HCEC 1CT (cell line): ENCODE measurements around the gene ADAMTSL5.
"Not testable (repeated sequence)": the region's sequence is repeated elsewhere in the genome, so short reads cannot be mapped to it uniquely, and the experiment has no call there.

Experiments used
- DNase-seq: peaks from one replicate; pipeline ENCODE4 v3.0.0-alpha.2; 2017

Gene ADAMTSL5

GRCh38 chr19:1477056-1477455 lies 35.8 kb downstream of the ADAMTSL5 start:
- not testable (repeated sequence) for DNase-seq

GRCh38 chr19:1475751-1476437 lies 36.9 kb downstream of the ADAMTSL5 start:
- no peak for DNase-seq

DNA sequence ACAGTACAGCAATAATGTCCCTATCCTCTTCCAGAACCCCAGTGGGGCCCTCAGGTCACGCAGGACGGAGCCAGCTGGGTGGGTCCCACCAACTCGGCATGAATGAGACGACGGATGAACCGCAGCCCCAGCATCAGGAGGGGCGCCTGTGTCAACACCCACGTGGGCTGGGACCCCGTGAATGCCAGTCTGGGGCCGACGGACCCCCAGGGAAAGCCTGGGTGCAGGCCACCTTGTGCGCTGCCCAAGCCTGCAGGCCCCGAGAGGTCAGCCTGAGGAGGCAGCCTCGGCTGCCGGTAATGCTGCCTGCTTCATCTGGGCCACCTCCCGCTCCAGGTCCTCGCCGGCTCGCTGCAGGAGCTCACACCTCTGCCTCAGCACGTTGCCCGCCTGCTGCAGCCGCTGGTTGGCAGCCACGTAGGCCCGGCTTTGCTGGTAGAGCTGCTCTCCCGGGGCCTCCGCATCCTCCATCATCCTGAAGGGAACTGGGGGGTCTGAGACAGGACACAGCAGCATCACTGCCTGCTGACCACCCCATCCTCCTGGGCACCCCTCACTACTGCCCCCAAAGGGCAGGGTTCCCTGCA lies 38.0 kb downstream of the ADAMTSL5 start:
- DNase-seq: no peak

DNA sequence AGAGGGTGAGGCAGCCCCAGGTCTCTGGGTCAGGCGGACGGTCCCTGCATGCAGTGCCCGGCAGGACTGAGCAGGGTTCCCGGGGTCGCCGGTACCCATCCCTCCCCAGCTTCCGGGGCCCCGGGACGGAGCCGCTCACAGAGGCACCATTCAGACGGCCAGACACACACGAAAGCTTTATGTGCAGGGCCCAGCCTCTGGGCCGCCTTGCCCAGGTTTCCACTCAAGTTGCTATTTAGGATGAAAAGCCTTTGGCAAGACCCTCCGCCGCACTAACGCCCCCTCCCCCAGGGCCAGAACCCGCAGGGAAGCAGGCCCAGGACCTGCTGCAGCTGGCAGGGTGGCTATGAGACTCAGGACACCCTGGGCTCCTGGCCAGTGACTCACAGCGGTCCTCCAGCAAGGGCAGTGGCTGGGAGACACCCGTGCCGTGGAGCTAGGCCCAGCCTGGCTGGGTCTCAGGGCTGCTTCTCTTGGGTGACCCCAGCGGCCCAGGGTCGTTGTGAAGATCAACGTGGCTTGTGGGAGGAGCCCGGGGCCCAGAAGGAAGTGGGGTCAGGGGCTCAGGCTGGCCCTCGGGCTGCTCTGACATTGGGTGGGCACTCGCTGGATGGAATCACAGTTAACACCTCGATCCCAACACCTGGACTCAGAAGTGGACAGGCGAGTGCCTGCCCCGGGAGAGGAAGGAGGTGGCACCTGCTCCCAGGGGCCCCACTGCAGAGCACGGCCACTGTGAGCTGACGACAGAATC lies 38.6 kb downstream of the ADAMTSL5 start:
- DNase-seq: peak; percentile 5

DNA sequence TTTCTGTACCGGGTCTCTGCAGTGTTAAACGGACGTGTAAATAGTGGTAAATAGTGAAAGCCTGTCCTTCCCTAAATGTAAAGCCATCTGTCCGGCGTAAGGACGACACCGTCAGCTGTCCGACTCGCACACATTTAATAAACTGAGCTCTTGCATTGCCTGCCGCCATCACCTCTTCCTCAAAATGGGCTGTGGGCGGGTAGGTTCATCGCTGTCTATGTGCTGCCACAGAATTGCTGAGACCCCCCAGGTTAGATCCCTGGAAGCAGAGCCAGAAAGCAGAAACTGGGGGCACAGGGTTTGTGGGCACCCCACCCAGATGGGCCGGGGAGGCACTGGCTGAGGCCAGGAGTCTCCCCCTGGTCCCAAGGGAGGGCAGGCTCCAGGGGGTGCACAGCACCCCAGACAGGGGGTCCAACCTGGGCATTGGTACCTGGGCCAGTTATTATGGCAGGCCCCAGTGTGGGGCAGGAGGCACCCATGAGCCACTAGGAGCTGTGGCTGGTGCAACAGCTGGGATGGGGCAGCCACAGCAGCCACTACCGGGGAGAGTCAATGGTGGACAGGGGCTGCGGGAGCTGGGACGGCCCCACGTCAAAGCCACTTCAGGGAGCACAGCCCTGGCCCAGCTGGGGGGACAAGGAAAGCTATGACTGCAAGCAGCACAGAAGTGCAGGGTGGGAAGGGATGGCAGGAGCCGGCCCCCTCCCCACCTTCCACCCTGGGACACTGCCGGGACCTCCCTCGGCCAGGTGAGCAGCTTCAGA lies 39.6 kb downstream of the ADAMTSL5 start:
- DNase-seq: no peak

GRCh38 chr19:1472231-1473084 lies 40.4 kb downstream of the ADAMTSL5 start:
- peak; percentile 0 for DNase-seq

GRCh38 chr19:1471515-1472160 lies 41.2 kb downstream of the ADAMTSL5 start:
- no peak for DNase-seq

- no peak for DNase-seq
Measured at GRCh38 chr19:1471010-1471514, 41.8 kb downstream of the ADAMTSL5 start.

DNA sequence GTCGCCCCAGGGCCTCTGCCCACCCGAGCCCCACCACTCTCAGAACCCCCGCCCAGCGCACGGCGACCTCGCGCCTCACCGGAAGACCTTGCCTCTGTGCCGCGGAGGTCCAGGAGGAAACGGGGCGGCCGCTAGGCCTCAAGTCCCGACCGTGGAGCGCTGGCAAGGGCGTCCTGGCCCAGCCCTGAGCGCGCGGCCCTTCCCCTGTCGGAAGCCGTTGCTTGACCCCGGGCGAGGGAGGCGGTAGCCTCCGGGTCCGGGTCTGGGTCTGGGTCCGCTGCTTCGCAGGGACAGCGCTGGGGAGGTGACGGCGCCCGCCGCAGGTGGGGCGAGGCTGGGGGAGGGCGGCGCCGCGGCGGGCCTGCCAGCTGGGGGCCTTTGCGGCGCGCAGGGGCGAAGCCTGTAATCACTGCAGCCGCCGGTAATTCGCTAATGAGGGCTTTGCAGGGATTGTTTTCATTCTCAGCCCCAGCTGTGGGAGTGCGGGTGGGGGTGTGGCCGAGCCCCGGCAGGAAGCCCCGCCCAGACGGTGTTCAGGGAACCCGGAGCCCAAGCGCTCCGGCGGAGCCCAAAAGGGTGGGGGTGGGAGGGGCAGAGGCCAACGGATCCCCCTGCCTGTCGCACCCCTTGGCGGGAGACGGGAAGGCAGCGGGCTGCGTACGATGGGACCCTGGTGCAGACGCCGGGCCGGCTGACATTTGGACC lies 42.4 kb downstream of the ADAMTSL5 start:
- DNase-seq: peak; percentile 0

DNA sequence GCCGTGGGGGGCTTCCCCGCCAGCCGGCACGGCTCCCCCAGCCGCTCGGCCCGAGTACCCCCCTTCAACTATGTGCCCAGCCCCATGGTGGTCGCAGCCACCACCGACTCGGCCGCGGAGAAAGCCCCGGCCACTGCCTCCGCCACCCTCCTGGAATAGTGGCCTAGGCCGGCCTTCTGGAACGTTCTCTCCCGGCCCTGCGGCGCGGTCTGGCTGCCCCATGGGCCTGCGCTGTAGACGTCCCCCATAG lies 42.8 kb downstream of the ADAMTSL5 start:
- no peak for DNase-seq

DNA sequence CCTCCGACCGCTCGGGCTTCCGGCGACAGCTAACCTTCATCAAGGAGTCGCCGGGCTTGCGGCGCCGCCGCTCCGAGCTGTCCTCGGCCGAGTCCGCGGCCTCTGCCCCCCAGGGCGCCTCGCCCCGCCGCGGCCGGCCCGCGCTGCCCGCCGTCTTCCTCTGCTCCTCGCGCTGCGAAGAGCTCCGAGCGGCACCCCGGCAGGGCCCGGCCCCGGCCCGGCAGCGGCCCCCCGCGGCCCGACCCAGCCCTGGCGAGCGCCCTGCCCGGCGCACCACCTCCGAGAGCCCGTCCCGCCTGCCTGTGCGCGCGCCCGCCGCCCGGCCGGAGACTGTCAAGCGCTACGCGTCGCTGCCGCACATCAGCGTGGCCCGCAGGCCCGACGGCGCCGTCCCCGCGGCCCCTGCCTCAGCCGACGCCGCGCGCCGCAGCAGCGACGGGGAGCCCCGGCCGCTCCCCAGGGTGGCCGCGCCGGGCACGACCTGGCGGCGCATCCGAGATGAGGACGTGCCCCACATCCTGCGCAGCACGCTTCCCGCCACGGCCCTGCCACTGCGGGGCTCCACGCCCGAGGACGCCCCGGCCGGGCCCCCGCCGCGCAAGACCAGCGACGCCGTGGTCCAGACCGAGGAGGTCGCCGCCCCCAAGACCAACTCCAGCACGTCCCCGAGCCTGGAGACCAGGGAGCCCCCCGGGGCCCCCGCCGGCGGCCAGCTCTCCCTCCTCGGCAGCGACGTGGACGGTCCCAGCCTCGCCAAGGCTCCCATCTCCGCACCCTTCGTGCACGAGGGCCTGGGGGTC lies 43.4 kb downstream of the ADAMTSL5 start:
- DNase-seq: no peak

- no peak for DNase-seq
Measured at GRCh38 chr19:1468821-1469254, 44.0 kb downstream of the ADAMTSL5 start.

- DNase-seq: no peak
Measured at GRCh38 chr19:1468274-1468820, 44.5 kb downstream of the ADAMTSL5 start.

DNA sequence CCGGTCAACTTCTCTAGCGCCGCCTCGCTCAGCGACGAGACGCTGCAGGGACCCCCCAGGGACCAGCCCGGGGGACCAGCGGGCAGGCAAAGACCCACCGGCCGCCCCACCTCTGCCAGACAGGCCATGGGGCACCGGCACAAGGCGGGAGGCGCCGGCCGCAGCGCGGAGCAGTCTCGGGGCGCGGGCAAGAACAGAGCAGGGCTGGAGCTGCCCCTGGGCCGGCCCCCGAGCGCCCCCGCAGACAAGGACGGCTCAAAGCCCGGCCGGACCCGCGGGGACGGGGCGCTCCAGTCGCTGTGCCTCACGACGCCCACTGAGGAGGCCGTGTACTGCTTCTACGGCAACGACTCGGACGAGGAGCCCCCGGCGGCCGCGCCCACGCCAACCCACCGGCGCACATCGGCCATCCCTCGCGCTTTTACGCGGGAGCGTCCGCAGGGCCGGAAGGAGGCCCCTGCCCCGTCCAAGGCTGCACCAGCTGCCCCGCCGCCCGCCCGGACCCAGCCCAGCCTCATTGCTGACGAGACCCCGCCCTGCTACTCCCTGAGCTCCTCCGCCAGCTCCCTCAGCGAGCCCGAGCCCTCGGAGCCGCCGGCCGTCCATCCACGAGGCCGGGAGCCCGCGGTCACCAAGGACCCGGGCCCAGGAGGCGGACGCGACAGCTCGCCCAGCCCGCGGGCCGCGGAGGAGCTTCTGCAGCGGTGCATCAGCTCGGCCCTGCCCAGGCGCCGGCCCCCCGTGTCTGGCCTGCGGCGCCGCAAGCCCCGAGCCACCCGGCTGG lies 45.1 kb downstream of the ADAMTSL5 start:
- no peak for DNase-seq

DNA sequence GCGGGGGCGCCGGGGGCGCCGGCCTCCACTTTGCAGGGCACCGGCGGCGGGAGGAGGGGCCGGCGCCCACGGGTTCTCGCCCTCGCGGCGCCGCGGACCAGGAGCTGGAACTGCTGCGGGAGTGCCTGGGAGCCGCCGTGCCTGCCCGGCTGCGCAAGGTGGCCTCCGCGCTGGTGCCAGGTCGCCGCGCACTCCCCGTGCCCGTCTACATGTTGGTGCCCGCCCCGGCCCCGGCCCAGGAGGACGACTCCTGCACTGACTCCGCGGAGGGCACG lies 45.7 kb downstream of the ADAMTSL5 start:
- DNase-seq: no peak

- no peak for DNase-seq
Measured at GRCh38 chr19:1466461-1467214, 46.2 kb downstream of the ADAMTSL5 start.

DNA sequence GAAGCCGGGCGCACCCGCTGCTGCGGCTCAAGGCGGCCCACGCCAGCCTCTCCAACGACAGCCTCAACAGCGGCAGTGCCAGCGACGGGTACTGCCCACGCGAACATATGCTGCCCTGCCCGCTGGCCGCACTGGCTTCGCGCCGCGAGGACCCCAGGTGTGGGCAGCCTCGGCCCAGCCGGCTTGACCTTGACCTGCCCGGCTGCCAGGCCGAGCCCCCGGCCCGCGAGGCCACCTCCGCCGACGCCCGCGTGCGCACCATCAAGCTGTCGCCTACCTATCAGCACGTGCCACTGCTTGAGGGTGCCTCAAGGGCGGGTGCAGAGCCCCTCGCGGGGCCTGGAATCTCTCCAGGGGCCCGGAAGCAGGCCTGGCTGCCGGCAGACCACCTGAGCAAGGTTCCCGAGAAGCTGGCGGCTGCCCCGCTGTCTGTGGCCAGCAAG lies 46.8 kb downstream of the ADAMTSL5 start:
- DNase-seq: no peak

DNA sequence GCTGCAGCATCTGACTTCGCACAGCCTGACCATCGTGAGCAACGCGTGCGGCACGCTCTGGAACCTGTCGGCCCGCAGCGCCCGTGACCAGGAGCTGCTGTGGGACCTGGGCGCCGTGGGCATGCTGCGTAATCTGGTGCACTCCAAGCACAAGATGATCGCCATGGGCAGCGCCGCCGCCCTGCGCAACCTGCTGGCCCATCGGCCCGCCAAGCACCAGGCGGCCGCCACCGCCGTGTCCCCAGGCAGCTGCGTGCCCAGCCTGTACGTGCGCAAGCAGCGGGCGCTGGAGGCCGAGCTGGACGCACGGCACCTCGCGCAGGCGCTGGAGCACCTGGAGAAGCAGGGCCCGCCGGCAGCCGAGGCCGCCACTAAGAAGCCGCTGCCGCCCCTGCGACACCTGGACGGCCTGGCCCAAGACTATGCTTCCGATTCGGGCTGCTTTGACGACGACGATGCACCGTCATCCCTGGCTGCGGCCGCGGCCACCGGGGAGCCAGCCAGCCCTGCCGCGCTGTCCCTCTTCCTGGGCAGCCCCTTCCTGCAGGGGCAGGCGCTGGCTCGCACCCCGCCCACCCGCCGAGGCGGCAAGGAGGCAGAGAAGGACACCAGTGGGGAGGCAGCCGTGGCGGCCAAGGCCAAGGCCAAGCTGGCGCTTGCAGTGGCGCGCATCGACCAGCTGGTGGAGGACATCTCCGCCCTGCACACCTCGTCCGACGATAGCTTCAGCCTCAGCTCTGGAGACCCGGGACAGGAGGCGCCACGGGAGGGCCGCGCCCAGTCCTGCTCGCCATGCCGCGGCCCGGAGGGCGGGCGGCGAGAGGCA lies 47.4 kb downstream of the ADAMTSL5 start:
- peak; percentile 0 for DNase-seq
